Hepatocyte (in vitro differentiated cells): ENCODE measurements around the gene SRSF2.

Source experiments
- EZH2phosphoT487 ChIP-seq: fragments of 200-600 bp; sonication (generic); IDR thresholded peaks from one replicate; pipeline ENCODE4 v1.6.1; 2018; ENCODE audit warnings: antibody characterized with exemption, mild to moderate bottlenecking, low read depth, moderate library complexity; ENCODE audit not compliant: unreplicated experiment, severe bottlenecking
- TF ChIP-seq, protein P1 (sequence below): fragments of 200-600 bp; sonication (generic); IDR thresholded peaks from 2 replicates; pipeline ENCODE4 v1.5.1; 2016; ENCODE audit warnings: antibody characterized with exemption, mild to moderate bottlenecking; ENCODE audit not compliant: poor library complexity

GRCh38 chr17:76757256-76757655 lies 20.1 kb upstream of the SRSF2 start:
- TF ChIP-seq, protein P1, sequence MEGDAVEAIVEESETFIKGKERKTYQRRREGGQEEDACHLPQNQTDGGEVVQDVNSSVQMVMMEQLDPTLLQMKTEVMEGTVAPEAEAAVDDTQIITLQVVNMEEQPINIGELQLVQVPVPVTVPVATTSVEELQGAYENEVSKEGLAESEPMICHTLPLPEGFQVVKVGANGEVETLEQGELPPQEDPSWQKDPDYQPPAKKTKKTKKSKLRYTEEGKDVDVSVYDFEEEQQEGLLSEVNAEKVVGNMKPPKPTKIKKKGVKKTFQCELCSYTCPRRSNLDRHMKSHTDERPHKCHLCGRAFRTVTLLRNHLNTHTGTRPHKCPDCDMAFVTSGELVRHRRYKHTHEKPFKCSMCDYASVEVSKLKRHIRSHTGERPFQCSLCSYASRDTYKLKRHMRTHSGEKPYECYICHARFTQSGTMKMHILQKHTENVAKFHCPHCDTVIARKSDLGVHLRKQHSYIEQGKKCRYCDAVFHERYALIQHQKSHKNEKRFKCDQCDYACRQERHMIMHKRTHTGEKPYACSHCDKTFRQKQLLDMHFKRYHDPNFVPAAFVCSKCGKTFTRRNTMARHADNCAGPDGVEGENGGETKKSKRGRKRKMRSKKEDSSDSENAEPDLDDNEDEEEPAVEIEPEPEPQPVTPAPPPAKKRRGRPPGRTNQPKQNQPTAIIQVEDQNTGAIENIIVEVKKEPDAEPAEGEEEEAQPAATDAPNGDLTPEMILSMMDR, result no peak
- no peak for TF ChIP-seq EZH2phosphoT487
